SK-N-SH treated with all-trans-retinoic acid at 6 μM for 48 hours (cell line): ENCODE data around the gene RAC3.

Experiments used
- ATAC-seq: fragments of 200-7000 bp; cut with Tn5 transposase; 3 replicates; pipeline ENCODE4 v1.9.1; 2020; ENCODE audit warnings: mild to moderate bottlenecking, moderate library complexity
- ARNTL ChIP-seq: fragments of 450-650 bp; formaldehyde crosslinking; IDR thresholded peaks from 2 replicates; pipeline ENCODE4 v1.5.0; 2020; ENCODE audit warnings: low read depth, mild to moderate bottlenecking, moderate library complexity, borderline replicate concordance
- CREB5 ChIP-seq: fragments of 250-450 bp; sonication (Bioruptor Pico); IDR thresholded peaks from 2 replicates; pipeline ENCODE4 v1.5.1; 2020; ENCODE audit warnings: low read depth, mild to moderate bottlenecking, moderate library complexity
- CSDC2 ChIP-seq: fragments of 250-450 bp; sonication (Bioruptor Pico); IDR thresholded peaks from 2 replicates; pipeline ENCODE4 v1.5.0; 2020; ENCODE audit warnings: mild to moderate bottlenecking, moderate library complexity
- ESRRG ChIP-seq: fragments of 250-450 bp; sonication (Bioruptor Pico); IDR thresholded peaks from 2 replicates; pipeline ENCODE4 v1.6.1; 2021; ENCODE audit warnings: mild to moderate bottlenecking
- GLIS3 ChIP-seq: fragments of 250-450 bp; sonication (Bioruptor Pico); IDR thresholded peaks from 2 replicates; pipeline ENCODE4 v1.5.0; 2020; ENCODE audit warnings: mild to moderate bottlenecking, moderate library complexity
- ISL1 ChIP-seq: fragments of 250-450 bp; sonication (Bioruptor Pico); IDR thresholded peaks from 2 replicates; pipeline ENCODE4 v2.1.2; 2022; ENCODE audit warnings: mild to moderate bottlenecking, moderate library complexity
- OSR1 ChIP-seq: fragments of 250-450 bp; sonication (Bioruptor Pico); IDR thresholded peaks from 2 replicates; pipeline ENCODE4 v1.8.0; 2022; ENCODE audit warnings: moderate library complexity, mild to moderate bottlenecking, inconsistent platforms
- PATZ1 ChIP-seq: fragments of 250-450 bp; sonication (Bioruptor Pico); IDR thresholded peaks from 2 replicates; pipeline ENCODE4 v1.8.0; 2020; ENCODE audit warnings: mild to moderate bottlenecking, moderate library complexity, borderline replicate concordance
- PPARA ChIP-seq: fragments of 250-450 bp; sonication (Bioruptor Pico); IDR thresholded peaks from 2 replicates; pipeline ENCODE4 v1.5.0; 2020; ENCODE audit warnings: mild to moderate bottlenecking, borderline replicate concordance
- RARB ChIP-seq: fragments of 250-450 bp; sonication (Bioruptor Pico); IDR thresholded peaks from 2 replicates; pipeline ENCODE4 v1.8.0; 2021; ENCODE audit warnings: mild to moderate bottlenecking, moderate library complexity
- SNAI2 ChIP-seq: fragments of 250-450 bp; sonication (Bioruptor Pico); IDR thresholded peaks from 2 replicates; pipeline ENCODE4 v1.5.0; 2020; ENCODE audit warnings: mild to moderate bottlenecking, moderate library complexity
- TCF4 ChIP-seq: fragments of 250-450 bp; sonication (Bioruptor Pico); IDR thresholded peaks from 2 replicates; pipeline ENCODE4 v1.8.0; 2021; ENCODE audit warnings: mild to moderate bottlenecking, moderate library complexity, borderline replicate concordance
- TOX ChIP-seq: fragments of 250-450 bp; sonication (Bioruptor Pico); IDR thresholded peaks from 2 replicates; pipeline ENCODE4 v1.8.0; 2021; ENCODE audit warnings: mild to moderate bottlenecking, moderate library complexity, borderline replicate concordance
- TSHZ2 ChIP-seq: fragments of 250-450 bp; sonication (Bioruptor Pico); IDR thresholded peaks from 2 replicates; pipeline ENCODE4 v1.5.0; 2020; ENCODE audit warnings: mild to moderate bottlenecking, moderate library complexity
- ZFP3 ChIP-seq: fragments of 250-450 bp; sonication (Bioruptor Pico); IDR thresholded peaks from 2 replicates; pipeline ENCODE4 v1.5.0; 2020; ENCODE audit warnings: mild to moderate bottlenecking, moderate library complexity
- ZFP30 ChIP-seq: fragments of 450-650 bp; formaldehyde crosslinking; IDR thresholded peaks from 2 replicates; pipeline ENCODE4 v1.5.0; 2022; ENCODE audit warnings: mild to moderate bottlenecking, moderate library complexity
- ZNF565 ChIP-seq: fragments of 450-650 bp; formaldehyde crosslinking; conservative IDR thresholded peaks from 2 replicates; pipeline ENCODE4 v1.5.0; 2020; ENCODE audit warnings: low read depth, mild to moderate bottlenecking, moderate library complexity
- ZNF8 ChIP-seq: fragments of 450-650 bp; formaldehyde crosslinking; IDR thresholded peaks from 2 replicates; pipeline ENCODE4 v1.5.0; 2020; ENCODE audit warnings: mild to moderate bottlenecking, moderate library complexity

The RAC3 gene

DNA sequence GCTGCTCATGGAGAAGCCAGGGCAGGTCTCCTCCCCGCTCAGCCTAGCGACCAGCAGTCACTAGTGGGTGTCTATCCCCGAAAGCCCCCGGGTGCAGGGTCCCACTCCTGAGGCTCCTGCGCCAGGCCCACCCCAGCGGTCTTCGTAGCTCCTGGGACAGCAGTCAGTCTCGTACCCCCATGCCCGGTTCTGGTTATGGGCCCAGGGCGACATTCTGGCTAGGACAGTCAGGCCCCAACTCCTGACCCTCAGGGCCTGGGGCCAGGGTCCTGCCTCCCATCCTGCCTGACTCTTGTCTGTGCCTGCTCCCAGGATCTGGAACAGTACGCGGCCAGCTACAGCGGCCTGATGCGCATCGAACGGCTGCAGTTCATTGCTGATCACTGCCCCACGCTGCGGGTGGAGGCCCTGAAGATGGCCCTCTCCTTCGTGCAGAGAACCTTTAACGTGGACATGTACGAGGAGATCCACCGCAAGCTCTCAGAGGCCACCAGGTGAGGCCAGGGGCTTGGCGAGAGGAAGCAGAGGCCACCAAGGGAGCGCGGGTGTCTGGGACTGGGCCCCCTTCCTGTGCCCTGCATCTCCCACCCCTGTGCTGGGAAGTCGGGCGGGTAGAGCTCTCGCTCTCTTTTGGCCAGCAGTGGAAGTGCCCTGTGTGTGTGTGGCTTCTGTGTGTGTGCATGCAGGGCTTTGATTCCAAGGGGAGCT is 22.2 kb downstream of the RAC3 start:
- TF ChIP-seq SNAI2 (CRISPR knock-in tag) (no peak), ZFP3 (CRISPR knock-in tag) (no peak), RARB (no peak), OSR1 (CRISPR knock-in tag) (no peak), ZNF8 (CRISPR knock-in tag) (no peak), ZFP30 (CRISPR knock-in tag) (no peak), TCF4 (CRISPR knock-in tag) (no peak), GLIS3 (CRISPR knock-in tag) (no peak), ISL1 (no peak), PPARA (no peak), TSHZ2 (CRISPR knock-in tag) (no peak), TOX (no peak), PATZ1 (CRISPR knock-in tag) (no peak)
- ATAC-seq, result no peak

DNA sequence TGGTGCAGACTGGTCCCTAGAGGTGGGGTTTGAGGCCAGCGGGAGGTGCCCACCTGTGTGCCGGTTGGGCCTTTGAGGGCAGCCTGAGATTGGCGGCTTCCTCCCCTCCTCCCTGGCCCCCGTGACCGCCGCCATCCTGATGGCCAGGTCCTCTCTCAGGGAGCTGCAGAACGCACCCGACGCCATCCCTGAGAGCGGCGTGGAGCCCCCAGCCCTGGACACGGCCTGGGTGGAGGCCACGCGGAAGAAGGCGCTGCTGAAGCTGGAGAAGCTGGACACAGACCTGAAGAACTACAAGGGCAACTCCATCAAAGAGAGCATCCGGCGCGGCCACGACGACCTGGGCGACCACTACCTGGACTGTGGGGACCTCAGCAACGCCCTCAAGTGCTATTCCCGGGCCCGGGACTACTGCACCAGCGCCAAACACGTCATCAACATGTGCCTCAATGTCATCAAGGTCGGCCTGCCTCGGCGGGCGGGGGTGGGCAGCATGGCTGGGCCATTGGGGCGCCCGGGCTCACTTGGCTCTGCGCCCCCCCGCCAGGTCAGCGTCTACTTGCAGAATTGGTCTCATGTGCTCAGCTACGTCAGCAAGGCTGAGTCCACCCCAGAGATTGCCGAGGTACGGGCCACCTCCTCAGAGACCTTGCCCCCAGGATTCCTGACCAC is 23.0 kb downstream of the RAC3 start:
- no peak for ATAC-seq
- TF ChIP-seq PATZ1 (CRISPR knock-in tag), result no peak
- TF ChIP-seq ARNTL (CRISPR knock-in tag), result no peak
- TF ChIP-seq CREB5, result no peak
- no peak for TF ChIP-seq ISL1
- TF ChIP-seq TSHZ2 (CRISPR knock-in tag), result no peak
- TF ChIP-seq RARB, result no peak
- TF ChIP-seq GLIS3 (CRISPR knock-in tag), result no peak
- no peak for TF ChIP-seq OSR1 (CRISPR knock-in tag)

DNA sequence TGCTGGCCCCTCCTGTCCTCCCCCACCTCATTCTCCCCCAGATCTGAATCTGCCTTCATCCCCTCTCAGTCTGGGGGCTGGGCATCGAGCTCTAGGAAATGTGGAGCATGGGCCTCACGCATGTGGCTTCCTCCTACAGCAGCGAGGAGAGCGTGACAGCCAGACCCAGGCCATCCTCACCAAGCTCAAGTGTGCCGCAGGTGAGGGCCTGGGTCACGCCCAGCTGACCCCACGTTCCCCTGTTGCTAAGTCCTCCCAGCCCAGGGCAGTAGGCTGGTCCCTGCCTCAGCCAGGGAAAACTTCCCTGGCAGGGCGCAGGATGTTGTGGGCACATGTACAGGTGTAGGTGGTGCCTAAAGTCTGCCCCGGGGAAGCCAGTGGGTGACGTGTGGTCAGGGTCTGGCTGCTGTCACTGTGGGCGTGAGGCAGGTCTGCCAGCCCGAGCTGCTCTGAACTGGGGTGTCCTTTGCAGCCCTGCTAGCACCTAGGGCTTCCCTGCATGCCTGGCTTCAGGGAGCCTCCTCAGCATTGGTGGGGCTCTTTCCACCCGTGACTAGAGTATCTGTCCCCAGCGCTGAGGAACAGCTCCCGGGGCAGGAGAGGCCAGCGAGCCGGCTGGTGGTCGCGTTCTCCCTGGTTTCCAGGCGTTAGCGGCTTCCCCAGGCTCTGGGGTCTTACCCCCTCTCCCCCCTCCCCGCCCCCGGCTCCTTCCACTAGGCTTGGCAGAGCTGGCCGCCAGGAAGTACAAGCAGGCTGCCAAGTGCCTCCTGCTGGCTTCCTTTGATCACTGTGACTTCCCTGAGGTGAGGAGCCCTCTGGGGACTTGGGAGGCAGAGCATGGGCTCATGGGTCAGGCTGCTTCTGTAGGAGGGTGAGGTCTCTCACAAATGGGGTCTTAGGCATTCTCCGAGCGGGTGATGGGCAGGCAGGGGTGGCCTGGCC is 23.8 kb downstream of the RAC3 start:
- TF ChIP-seq CSDC2 (no peak), SNAI2 (CRISPR knock-in tag) (no peak), ESRRG (CRISPR knock-in tag) (no peak), ZNF565 (CRISPR knock-in tag) (no peak), OSR1 (CRISPR knock-in tag) (no peak), PATZ1 (CRISPR knock-in tag) (no peak), TCF4 (CRISPR knock-in tag) (no peak), ISL1 (no peak)
- ATAC-seq, result no peak
